IMR-90 (cell line): ENCODE data around the gene GALNT5.

Source experiments
- BHLHE40 ChIP-seq: fragments of 150-350 bp; IDR thresholded peaks from 2 replicates; pipeline ENCODE4 v1.6.1; 2016; ENCODE audit warnings: mild to moderate bottlenecking, low read depth, low read length
- CEBPB ChIP-seq: IDR thresholded peaks from 2 replicates; pipeline ENCODE4 v1.6.1; 2012; ENCODE audit warnings: low read depth, low read length, improper control_type of control experiment
- FOS ChIP-seq: fragments of 150-350 bp; IDR thresholded peaks from 2 replicates; pipeline ENCODE4 v1.6.1; 2016; ENCODE audit warnings: low read depth, low read length
- MAFK ChIP-seq: IDR thresholded peaks from 2 replicates; pipeline ENCODE4 v1.6.1; 2012; ENCODE audit warnings: low read depth, low read length, improper control_type of control experiment
- MXI1 ChIP-seq: IDR thresholded peaks from 2 replicates; pipeline ENCODE4 v1.6.1; 2012; ENCODE audit warnings: low read depth, mild to moderate bottlenecking, low read length, moderate library complexity, borderline replicate concordance
- POLR2A ChIP-seq: IDR thresholded peaks from 2 replicates; pipeline ENCODE4 v1.6.1; 2012; ENCODE audit warnings: mild to moderate bottlenecking, low read depth, low read length
- RAD21 ChIP-seq: IDR thresholded peaks from 2 replicates; pipeline ENCODE4 v1.6.1; 2012; ENCODE audit warnings: low read length, improper control_type of control experiment
- RCOR1 ChIP-seq: IDR thresholded peaks from 2 replicates; pipeline ENCODE4 v1.6.1; 2012; ENCODE audit warnings: mild to moderate bottlenecking, low read length, improper control_type of control experiment; ENCODE audit not compliant: insufficient replicate concordance
- RFX5 ChIP-seq: IDR thresholded peaks from 2 replicates; pipeline ENCODE4 v1.8.0; 2012; ENCODE audit warnings: low read depth, mild to moderate bottlenecking, low read length, moderate library complexity
- SMC3 ChIP-seq: fragments of 150-350 bp; IDR thresholded peaks from 2 replicates; pipeline ENCODE4 v1.6.1; 2016; ENCODE audit warnings: low read depth, mild to moderate bottlenecking, antibody characterized with exemption, low read length, moderate library complexity
- USF2 ChIP-seq: fragments of 150-350 bp; IDR thresholded peaks from 2 replicates; pipeline ENCODE4 v1.6.1; 2017; ENCODE audit warnings: mild to moderate bottlenecking, antibody characterized with exemption, low read length, low read depth
- TF ChIP-seq, protein P1 (sequence below): conservative IDR thresholded peaks from 2 replicates; pipeline ENCODE4 v1.5.1; 2012; ENCODE audit warnings: mild to moderate bottlenecking, low read depth, low read length, improper control_type of control experiment
- TF ChIP-seq, protein P2 (sequence below): fragments of 150-350 bp; IDR thresholded peaks from 2 replicates; pipeline ENCODE4 v1.6.1; 2016; ENCODE audit warnings: low read depth, mild to moderate bottlenecking, low read length, moderate library complexity, borderline replicate concordance

GRCh38 chr2:157271590-157272203 lies 14.2 kb downstream of the GALNT5 start:
- TF ChIP-seq POLR2A (no peak), MAFK (no peak), CEBPB (no peak), USF2 (no peak), FOS (no peak), SMC3 (no peak), RCOR1 (no peak), MXI1 (no peak), BHLHE40 (no peak), RAD21 (no peak), RFX5 (no peak)
- TF ChIP-seq, protein P1, sequence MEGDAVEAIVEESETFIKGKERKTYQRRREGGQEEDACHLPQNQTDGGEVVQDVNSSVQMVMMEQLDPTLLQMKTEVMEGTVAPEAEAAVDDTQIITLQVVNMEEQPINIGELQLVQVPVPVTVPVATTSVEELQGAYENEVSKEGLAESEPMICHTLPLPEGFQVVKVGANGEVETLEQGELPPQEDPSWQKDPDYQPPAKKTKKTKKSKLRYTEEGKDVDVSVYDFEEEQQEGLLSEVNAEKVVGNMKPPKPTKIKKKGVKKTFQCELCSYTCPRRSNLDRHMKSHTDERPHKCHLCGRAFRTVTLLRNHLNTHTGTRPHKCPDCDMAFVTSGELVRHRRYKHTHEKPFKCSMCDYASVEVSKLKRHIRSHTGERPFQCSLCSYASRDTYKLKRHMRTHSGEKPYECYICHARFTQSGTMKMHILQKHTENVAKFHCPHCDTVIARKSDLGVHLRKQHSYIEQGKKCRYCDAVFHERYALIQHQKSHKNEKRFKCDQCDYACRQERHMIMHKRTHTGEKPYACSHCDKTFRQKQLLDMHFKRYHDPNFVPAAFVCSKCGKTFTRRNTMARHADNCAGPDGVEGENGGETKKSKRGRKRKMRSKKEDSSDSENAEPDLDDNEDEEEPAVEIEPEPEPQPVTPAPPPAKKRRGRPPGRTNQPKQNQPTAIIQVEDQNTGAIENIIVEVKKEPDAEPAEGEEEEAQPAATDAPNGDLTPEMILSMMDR: no peak
- TF ChIP-seq, protein P2, sequence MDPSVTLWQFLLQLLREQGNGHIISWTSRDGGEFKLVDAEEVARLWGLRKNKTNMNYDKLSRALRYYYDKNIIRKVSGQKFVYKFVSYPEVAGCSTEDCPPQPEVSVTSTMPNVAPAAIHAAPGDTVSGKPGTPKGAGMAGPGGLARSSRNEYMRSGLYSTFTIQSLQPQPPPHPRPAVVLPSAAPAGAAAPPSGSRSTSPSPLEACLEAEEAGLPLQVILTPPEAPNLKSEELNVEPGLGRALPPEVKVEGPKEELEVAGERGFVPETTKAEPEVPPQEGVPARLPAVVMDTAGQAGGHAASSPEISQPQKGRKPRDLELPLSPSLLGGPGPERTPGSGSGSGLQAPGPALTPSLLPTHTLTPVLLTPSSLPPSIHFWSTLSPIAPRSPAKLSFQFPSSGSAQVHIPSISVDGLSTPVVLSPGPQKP: no peak
